Stimulated activated CD8-positive, alpha-beta memory T cell treated with anti-CD3 and anti-CD28 coated beads, Interleukin-7, amount 100 ng/mL, for 24 hours (primary cell): ENCODE data around the gene PUS1.

Experiments used
- DNase-seq: peaks from one replicate; pipeline ENCODE4 v3.0.0-alpha.2; 2020; ENCODE audit warnings: low read depth

Gene PUS1

DNA sequence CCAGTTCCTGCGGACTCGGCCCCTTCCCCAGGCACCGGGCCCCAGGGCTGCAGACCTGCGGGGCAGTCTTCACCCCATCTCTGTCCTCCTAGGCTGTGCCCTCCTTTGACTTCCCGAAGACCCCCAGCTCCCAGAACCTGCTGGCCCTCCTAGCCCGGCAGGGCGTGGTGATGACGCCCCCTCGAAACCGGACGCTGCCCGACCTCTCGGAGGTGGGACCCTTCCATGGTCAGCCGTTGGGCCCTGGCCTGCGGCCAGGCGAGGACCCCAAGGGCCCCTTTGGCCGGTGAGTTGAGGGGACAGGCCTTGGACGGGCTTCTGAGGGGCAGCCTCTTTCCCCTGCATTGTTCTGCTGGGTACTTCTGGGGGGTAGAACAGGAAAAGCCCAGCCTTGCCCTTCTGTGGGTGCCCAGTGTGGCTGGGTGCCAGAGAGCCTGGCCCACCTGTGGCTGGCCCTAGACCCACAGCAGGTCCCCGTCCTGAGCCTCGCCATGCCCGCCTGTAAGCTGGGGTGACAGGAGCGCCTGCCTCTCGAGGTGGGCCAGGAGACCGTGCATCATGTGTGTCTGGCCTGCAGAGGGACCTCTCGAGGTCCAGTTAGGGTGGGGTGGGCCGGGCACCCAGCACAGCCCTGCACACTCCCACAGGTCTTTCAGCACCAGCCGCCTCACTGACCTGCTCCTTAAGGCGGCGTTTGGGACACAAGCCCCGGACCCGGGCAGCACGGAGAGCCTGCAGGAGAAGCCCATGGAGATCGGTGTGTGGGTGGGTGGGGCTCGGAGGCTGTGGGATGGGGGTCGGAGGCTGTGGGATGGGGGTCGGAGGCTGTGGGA is 12.6 kb upstream of the PUS1 start:
- DNase-seq, result no peak

DNA sequence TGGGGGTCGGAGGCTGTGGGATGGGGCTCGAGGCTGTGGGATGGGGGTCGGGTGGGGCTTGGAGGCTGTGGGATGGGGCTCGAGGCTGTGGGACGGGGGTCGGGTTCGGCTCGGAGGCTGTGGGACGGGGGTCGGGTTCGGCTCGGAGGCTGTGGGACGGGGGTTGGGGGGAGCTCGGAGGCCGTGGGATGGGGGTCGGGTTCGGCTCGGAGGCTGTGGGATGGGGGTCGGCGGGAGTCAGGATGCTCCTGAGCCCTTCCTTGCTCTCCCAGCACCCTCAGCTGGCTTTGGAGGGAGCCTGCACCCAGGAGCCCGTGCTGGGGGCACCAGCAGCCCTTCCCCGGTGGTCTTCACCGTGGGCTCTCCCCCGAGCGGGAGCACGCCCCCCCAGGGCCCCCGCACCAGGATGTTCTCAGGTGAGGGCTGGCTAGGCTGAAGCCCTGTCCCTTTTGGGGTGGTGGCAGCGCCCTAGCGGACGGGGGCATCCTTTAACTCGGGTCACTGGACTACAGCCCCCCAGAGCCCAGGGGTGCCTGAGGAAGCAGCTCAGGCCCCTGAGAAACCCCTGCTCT is 11.9 kb upstream of the PUS1 start:
- no peak for DNase-seq

DNA sequence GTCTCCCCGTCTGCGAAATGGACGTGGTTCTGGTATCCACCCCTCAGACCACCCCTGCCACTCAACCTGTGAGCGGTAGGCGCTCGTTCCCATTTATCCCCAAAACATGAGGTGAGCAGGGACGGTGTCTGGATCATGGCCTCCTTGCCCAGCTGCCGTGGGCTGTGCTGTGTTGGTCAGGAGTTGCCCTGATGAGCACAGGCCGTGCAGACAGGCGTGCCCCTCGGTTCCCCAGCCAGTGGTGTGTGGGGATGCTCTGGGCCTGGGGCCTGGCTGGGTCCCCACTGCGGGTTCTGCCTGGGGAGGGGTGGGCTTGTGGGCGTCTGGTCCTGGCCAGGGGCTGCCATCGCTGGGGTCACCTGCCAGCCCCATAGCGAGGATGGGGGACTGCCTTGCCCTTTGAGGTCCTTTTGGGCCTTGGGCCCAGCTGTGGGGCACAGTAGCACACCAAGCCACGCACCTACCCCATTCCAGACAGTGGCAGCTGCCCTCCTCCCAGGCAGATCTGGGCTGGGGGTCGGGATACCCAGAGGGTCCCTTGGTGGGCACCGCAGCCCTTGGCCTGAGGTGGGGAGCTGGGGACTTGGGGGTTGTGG is 11.3 kb upstream of the PUS1 start:
- DNase-seq, result no peak

DNA sequence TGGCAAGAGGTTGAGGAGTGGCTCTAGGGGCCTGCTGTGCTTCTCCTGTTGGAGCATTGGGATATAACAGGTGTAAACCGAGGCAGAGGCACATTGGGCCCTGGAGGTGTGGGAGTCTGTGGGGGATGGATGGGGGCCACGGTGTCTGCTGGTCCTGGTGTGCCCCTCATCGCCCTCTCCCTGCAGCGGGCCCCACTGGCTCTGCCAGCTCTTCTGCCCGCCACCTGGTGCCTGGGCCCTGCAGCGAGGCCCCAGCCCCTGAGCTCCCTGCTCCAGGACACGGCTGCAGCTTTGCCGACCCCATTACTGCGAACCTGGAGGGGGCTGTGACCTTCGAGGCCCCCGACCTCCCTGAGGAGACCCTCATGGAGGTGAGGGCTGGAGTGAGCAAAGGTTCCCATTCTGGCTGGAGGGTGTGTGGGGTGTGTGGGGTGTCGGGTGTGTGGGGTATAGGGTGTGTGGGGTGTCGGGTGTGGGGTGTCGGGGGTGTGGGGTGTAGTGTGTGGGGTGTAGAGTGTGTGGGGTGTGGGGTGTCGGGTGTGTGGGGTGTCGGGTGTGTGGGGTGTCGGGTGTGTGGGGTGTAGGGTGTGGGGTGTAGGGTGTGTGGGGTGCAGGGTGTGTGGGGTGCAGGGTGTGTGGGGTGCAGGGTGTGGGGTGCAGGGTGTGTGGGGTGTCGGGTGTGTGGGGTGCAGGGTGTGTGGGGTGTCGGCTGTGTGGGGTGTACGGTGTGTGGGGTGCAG is 10.6 kb upstream of the PUS1 start:
- DNase-seq, result no peak

- no peak for DNase-seq
Observed at GRCh38 chr12:131919051-131919347, 10.1 kb upstream of the PUS1 start.

DNA sequence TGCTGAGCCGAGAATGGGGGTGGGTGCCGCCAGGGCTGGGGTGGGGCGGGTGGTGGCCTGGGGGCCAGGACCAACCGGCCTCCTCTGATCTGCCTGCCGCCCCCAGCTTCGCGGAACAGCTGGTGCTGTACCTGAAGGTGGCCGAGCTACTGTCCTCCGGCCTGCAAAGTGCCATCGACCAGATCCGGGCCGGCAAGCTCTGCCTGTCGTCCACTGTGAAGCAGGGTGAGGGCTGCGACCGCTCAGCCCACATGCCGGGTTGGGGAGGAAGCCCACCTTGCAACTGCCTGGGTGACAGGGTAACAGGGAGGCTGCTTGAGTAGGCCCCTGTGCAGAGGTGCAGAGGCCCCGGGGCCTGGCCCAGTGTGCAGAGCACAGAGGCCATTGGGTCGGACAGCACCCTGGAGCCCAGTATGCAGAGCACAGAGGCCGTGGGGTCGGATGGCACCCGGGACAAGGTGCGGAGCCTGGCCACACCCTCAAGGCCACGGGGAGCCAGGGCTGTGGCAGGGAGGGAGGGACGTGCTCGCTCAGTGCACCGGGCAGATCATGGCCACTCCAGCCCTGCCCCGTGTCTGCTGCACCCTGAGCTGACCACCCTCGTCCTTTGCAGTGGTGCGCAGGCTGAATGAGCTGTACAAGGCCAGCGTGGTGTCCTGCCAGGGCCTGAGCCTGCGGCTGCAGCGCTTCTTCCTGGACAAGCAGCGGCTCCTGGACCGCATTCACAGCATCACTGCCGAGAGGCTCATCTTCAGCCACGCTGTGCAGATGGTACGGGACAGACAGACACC is 9.5 kb upstream of the PUS1 start:
- no peak for DNase-seq

- DNase-seq, result no peak
Observed at GRCh38 chr12:131920157-131920508, 8.9 kb upstream of the PUS1 start.

- no peak for DNase-seq
Observed at GRCh38 chr12:131920902-131921840, 7.9 kb upstream of the PUS1 start.

DNA sequence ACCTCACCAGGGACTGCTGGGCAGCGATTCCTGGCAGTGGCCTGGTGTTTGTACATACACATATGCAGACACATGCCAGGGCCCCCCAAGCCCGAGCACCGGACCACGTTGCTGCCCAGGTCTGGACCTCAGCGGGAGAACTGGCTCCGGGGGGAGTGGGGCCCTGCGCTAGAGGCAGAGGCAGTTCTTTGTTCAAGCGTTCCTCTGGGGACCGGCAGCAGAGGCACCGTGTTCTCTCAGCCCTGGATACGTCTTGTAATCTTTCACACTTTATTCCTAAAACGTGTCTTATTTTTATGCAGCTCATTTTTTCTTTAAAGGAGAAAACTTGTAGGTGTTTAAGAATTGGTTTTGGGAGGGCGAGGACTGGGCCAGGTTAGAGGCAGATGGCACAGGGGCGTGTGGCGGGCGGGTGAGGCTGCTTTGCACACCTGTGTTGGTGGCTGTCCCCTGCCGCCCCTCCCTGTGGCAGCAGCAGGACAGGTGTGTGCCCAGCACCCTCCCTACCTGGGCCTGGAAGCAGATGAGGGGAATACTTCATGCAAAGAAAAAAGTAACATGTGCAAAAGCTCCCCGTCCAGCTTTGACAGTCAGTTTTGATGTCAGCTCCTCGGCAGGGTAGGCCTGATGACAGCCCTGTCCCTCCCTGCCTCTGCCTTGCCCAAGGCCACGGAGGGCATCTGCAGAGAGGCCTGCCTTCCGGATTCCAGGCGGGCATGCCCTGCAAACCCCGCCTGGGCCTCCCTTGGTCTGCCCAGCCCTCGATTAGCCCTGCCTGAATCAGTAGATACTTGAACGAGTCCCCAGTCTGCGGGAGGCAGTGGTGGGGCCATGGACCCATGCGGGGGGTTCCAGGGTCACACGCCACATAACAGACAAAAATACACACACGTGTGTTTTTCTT is 7.0 kb upstream of the PUS1 start:
- no peak for DNase-seq

GRCh38 chr12:131922772-131923171 is 6.3 kb upstream of the PUS1 start:
- DNase-seq, result no peak

- DNase-seq, result no peak
Observed at GRCh38 chr12:131923260-131923659, 5.8 kb upstream of the PUS1 start.

GRCh38 chr12:131927110-131928079 is 1.7 kb upstream of the PUS1 start:
- DNase-seq, result no peak

- no peak for DNase-seq
Observed at GRCh38 chr12:131928080-131928710, 881 bp upstream of the PUS1 start.

DNA sequence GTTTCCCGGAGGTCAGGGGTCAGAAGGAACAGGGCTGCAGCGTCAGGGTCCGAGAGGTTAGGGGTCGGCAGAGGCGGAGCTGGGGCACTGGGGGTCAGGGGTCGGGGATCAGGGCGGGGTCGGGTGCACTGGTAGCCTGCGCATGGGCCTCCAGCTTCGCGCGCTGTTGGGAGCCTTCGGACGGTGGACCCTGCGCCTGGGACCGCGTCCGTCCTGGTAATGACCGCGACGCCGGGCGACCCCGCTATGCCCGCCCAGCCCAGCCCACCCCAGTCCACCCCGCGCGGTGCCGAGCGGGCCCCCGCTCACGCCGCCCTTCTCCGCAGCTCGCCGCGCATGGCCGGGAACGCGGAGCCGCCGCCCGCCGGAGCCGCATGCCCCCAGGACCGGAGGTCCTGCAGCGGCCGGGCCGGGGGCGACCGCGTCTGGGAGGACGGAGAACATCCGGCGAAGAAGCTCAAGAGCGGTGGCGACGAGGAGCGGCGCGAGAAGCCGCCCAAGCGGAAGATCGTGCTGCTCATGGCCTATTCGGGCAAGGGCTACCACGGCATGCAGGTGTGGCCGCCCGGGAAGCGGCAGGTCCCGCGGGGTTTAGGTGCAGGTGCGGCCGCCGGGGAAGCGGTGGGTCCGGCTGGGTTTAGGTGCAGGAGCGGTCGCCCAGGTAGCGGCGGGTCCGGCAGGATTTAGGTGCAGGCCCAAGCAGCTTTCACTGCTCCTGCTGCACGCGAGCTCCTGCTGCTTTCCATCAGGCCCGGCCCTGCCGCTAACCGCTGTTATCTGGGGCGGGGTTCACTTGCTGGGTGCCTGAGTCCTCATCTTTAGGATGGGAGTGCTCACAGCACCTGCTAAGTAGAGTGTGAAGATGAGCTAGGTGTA is 743 bp downstream of the PUS1 start:
- peak; percentile 17 for DNase-seq

DNA sequence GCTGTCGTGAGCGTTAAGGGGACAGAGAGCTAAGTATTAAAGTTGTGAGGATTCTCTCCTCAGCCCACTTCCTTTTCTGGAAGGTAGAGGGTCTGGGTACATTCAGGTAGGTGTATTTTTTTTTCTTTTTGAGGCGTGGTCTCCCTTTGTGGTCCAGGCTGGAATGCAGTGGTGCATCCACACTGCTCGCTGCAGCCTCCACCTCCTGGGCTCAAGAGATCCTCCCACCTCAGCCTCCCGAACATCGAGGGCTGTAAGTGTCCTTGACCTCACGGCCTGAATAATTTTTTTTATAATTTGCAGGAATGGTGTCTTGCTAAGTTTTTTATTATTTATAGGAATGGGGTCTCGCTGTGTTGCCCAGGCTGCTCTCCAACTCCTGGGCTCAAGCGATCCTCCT is 1.4 kb downstream of the PUS1 start:
- no peak for DNase-seq

- DNase-seq, result no peak
Observed at GRCh38 chr12:131933387-131933786, 4.3 kb downstream of the PUS1 start.

GRCh38 chr12:131934535-131934934 is 5.5 kb downstream of the PUS1 start:
- DNase-seq, result no peak
